Liver (tissue), 9 donors: ENCODE results near the gene CBLC. TPM values are rescaled to one million over a fixed set of nuclear protein-coding genes. Genes with fewer than 3 reads are reported as not detected.

Experiments
- DNase-seq: peaks from one replicate; pipeline ENCODE4 v3.0.0-alpha.2; 2017; ENCODE audit warnings: low spot score
- H3K27ac ChIP-seq, 2 donors: one replicate each; pipeline ENCODE4 v1.7.0; 2013; ENCODE audit warnings: inconsistent platforms in 2 of 2, low read length in 2 of 2, control low read depth in 1 of 2, low read depth in 1 of 2, mild to moderate bottlenecking in 1 of 2
- H3K27me3 ChIP-seq, 4 donors: one replicate each; pipeline versions ENCODE4 v1.6.1 to v1.7.0; 2013; ENCODE audit warnings: low read length in 3 of 4, inconsistent platforms in 1 of 4, mild to moderate bottlenecking in 1 of 4, moderate library complexity in 1 of 4; ENCODE audit not compliant: control insufficient read depth in 4 of 4, insufficient read depth in 4 of 4
- H3K36me3 ChIP-seq, 4 donors: one replicate each; pipeline versions ENCODE4 v1.6.1 to v1.7.0; 2013; ENCODE audit warnings: low read length in 3 of 4, mild to moderate bottlenecking in 3 of 4, low read depth in 1 of 4, moderate library complexity in 1 of 4; ENCODE audit not compliant: control insufficient read depth in 4 of 4, insufficient read depth in 3 of 4
- H3K4me1 ChIP-seq, 4 donors: one replicate each; pipeline versions ENCODE4 v1.6.1 to v1.7.0; 2013; ENCODE audit warnings: low read length in 3 of 4, mild to moderate bottlenecking in 3 of 4, moderate library complexity in 1 of 4; ENCODE audit not compliant: control insufficient read depth in 4 of 4, insufficient read depth in 4 of 4
- H3K4me3 ChIP-seq, 3 donors: one replicate each; pipeline versions ENCODE4 v1.6.1 to v1.7.0; 2013; ENCODE audit warnings: low read length in 3 of 3, control low read depth in 1 of 3, low read depth in 1 of 3, mild to moderate bottlenecking in 1 of 3
- H3K9ac ChIP-seq, 2 donors: one replicate each; pipeline ENCODE4 v1.7.0; 2013; ENCODE audit warnings: low read length in 2 of 2, mild to moderate bottlenecking in 2 of 2, moderate library complexity in 2 of 2, control low read depth in 1 of 2, low read depth in 1 of 2
- H3K9me3 ChIP-seq, 4 donors: one replicate each; pipeline versions ENCODE4 v1.6.1 to v1.7.0; 2013; ENCODE audit warnings: low read length in 3 of 4; ENCODE audit not compliant: control insufficient read depth in 4 of 4
- ATF3 ChIP-seq: IDR thresholded peaks from 2 replicates; pipeline ENCODE4 v1.6.1; 2016; ENCODE audit warnings: antibody characterized with exemption
- CTCF ChIP-seq: fragments of 150-350 bp; IDR thresholded peaks from 2 replicates; pipeline ENCODE4 v1.5.1; 2017; ENCODE audit warnings: improper control_type of control experiment, low read depth, low read length; ENCODE audit not compliant: missing input control
- EGR1 ChIP-seq, 2 donors: IDR thresholded peaks; 2 replicates each; pipeline ENCODE4 v1.6.1; 2016 to 2018; ENCODE audit warnings: antibody characterized with exemption in 2 of 2, low read depth in 2 of 2
- FOXA1 ChIP-seq: IDR thresholded peaks from 2 replicates; pipeline ENCODE4 v1.6.1; 2016; ENCODE audit warnings: antibody characterized with exemption
- FOXA2 ChIP-seq: IDR thresholded peaks from 2 replicates; pipeline ENCODE4 v1.6.1; 2016; ENCODE audit warnings: antibody characterized with exemption
- GABPA ChIP-seq, 2 donors: IDR thresholded peaks in 1 of 2; conservative IDR thresholded peaks in 1 of 2; 2 replicates each; pipeline ENCODE4 v1.6.1; 2016; ENCODE audit warnings: antibody characterized with exemption in 2 of 2, mild to moderate bottlenecking in 1 of 2, moderate library complexity in 1 of 2
- HNF4A ChIP-seq, 2 donors: conservative IDR thresholded peaks; 2 replicates each; pipeline ENCODE4 v1.6.1; 2016; ENCODE audit warnings: antibody characterized with exemption in 2 of 2, mild to moderate bottlenecking in 2 of 2
- HNF4G ChIP-seq: IDR thresholded peaks from 2 replicates; pipeline ENCODE4 v1.6.1; 2016; ENCODE audit warnings: antibody characterized with exemption
- JUND ChIP-seq, 2 donors: IDR thresholded peaks; 2 replicates each; pipeline ENCODE4 v1.6.1; 2016; ENCODE audit warnings: antibody characterized with exemption in 2 of 2
- MAX ChIP-seq: IDR thresholded peaks from 2 replicates; pipeline ENCODE4 v1.6.1; 2016; ENCODE audit warnings: antibody characterized with exemption
- NR2F2 ChIP-seq: IDR thresholded peaks from 2 replicates; pipeline ENCODE4 v1.6.1; 2016; ENCODE audit warnings: antibody characterized with exemption
- RAD21 ChIP-seq, 2 donors: IDR thresholded peaks; 2 replicates each; pipeline ENCODE4 v1.6.1; 2016; ENCODE audit warnings: antibody characterized with exemption in 2 of 2, mild to moderate bottlenecking in 2 of 2
- REST ChIP-seq: IDR thresholded peaks from 2 replicates; pipeline ENCODE4 v1.6.1; 2016; ENCODE audit warnings: antibody characterized with exemption, mild to moderate bottlenecking
- RXRA ChIP-seq, 2 donors: IDR thresholded peaks; 2 replicates each; pipeline ENCODE4 v1.6.1; 2017 to 2018; ENCODE audit warnings: antibody characterized with exemption in 2 of 2, mild to moderate bottlenecking in 1 of 2
- SP1 ChIP-seq: IDR thresholded peaks from 2 replicates; pipeline ENCODE4 v1.6.1; 2018; ENCODE audit warnings: antibody characterized with exemption, mild to moderate bottlenecking
- TAF1 ChIP-seq: conservative IDR thresholded peaks from 2 replicates; pipeline ENCODE4 v1.6.1; 2016; ENCODE audit warnings: antibody characterized with exemption, mild to moderate bottlenecking
- YY1 ChIP-seq: IDR thresholded peaks from 2 replicates; pipeline ENCODE4 v1.6.1; 2016; ENCODE audit warnings: antibody characterized with exemption, mild to moderate bottlenecking
- ZBTB33 ChIP-seq: IDR thresholded peaks from 2 replicates; pipeline ENCODE4 v1.6.1; 2016; ENCODE audit warnings: antibody characterized with exemption
- WGBS: extraction: QIAGEN DNeasy Blood & Tissue Kit; methylation state at CpG from one replicate; pipeline ENCODE4 v1.1.7; 2013; 5-methylcytosine and 5-hydroxymethylcytosine counted together
- polyA plus RNA-seq, 2 donors: library from polyadenylated mRNA; stranded (reverse) in 1 of 2; unstranded in 1 of 2; fragments of 200-250 nt in 1 of 2; fragments of >200 nt in 1 of 2; fragmentation: Nextera tagmentation in 1 of 2; extraction: Ambion mirVana in 1 of 2; gene quantifications; one replicate each; pipeline versions ENCODE4 v1.2.1 to v1.2.3, GENCODE V29; 2013 to 2015
- total RNA-seq, 2 donors: library from RNA; depleted of rRNA; stranded (reverse); fragments of >200 nt; gene quantifications; one replicate each; pipeline ENCODE4 v1.2.3, GENCODE V29; 2014
- donor health status: healthy.
- donor health status: healthy.
- donor health status: healthy.
- donor health status: healthy.
- donor health status: healthy.

The CBLC gene
- total and polyA plus RNA-seq, 4 donors: 2.1 to 14.0 (median 8.8) TPM

GRCh38 chr19:44752123-44752815, 25.4 kb upstream of the CBLC start (continued):
- no peak for TF ChIP-seq REST
- no peak for TF ChIP-seq RAD21 (IDR thresholded peaks at IDR 0.05)
- no peak for TF ChIP-seq ATF3

- Histone ChIP-seq H3K9ac (peak overlapping the region; percentile 4 to 10), H3K36me3 (peaks cover 12 to 33% (median 23%) of the 10 kb centered on the region in 4 donors), H3K27ac (peak overlapping the region; percentile 85 to 92), H3K4me1 (peaks cover 23 to 54% (median 41%) of the 10 kb centered on the region in 4 donors), H3K9me3 (no peaks in the 10 kb centered on the region), H3K4me3 (peak overlapping the region; percentile 51 to 96 (median 60)), H3K27me3 (no peaks in the 10 kb centered on the region)
- WGBS: 11% methylated on average over 18 of the region's 18 CpGs
- TF ChIP-seq EGR1 (IDR thresholded peaks at IDR 0.05; ENCODE audit: low read depth in 2 of 2) (peak; percentile 57 to 85), CTCF (peak; percentile 25), JUND (IDR thresholded peaks at IDR 0.05) (peak; percentile 50 to 51), REST (peak; percentile 65), RXRA (IDR thresholded peaks at IDR 0.05) (peak; percentile 75 to 90), ATF3 (no peak), NR2F2 (peak; percentile 35), TAF1 (no peak), HNF4G (no peak), FOXA1 (no peak), FOXA2 (no peak), YY1 (peak; percentile 30), RAD21 (IDR thresholded peaks at IDR 0.05) (peak; percentile 42 to 51), ZBTB33 (no peak), MAX (peak; percentile 91), SP1 (peak; percentile 87), GABPA (IDR thresholded peaks at IDR 0.05 in 1 of 2, conservative IDR thresholded peaks at IDR 0.05 in 1 of 2) (peak in 1 of 2 donors; percentile 60), HNF4A (conservative IDR thresholded peaks at IDR 0.05) (peak; percentile 35 to 72)
- peak; percentile 72 for DNase-seq
Measured at GRCh38 chr19:44752816-44753625, 24.7 kb upstream of the CBLC start.
